Putamen (tissue), 1 donor: ENCODE results near the gene LRRC75B.
A peak's percentile ranks its signal among the peaks of the same experiment; 100 is the strongest.

Source experiments
- DNase-seq: peaks from one replicate; pipeline ENCODE4 v3.0.0-alpha.2; 2016; ENCODE audit warnings: low spot score

The LRRC75B gene

GRCh38 chr22:24585461-24585860 is 7.4 kb downstream of the LRRC75B start:
- DNase-seq, result no peak

DNA sequence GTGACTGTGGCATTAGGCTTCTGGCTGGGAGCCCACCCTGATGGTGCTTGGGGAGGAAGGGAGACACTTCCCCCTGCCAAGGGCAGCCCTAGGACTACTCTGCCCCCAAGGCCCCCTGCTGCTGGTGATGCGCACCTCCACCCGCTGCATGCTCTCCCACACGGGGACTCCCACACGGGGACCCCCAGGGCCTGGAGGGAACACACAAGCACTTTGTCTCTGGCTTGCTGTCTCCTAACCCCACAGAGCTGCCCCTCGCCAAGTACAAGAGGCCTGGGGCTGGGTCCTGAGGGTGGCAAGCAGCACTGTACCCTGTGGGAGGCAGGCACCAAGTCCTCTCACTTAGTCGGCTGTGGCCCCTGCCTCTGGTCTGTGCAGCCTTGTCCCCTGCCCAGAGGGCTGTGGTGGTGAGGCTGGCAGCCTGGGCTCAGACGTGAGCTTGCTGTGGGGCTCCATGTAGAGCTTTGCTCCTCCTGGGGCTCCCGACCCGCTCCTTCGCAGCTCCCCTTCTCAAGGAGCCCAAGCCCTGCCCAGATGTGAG is 7.9 kb downstream of the LRRC75B start:
- DNase-seq, result no peak

DNA sequence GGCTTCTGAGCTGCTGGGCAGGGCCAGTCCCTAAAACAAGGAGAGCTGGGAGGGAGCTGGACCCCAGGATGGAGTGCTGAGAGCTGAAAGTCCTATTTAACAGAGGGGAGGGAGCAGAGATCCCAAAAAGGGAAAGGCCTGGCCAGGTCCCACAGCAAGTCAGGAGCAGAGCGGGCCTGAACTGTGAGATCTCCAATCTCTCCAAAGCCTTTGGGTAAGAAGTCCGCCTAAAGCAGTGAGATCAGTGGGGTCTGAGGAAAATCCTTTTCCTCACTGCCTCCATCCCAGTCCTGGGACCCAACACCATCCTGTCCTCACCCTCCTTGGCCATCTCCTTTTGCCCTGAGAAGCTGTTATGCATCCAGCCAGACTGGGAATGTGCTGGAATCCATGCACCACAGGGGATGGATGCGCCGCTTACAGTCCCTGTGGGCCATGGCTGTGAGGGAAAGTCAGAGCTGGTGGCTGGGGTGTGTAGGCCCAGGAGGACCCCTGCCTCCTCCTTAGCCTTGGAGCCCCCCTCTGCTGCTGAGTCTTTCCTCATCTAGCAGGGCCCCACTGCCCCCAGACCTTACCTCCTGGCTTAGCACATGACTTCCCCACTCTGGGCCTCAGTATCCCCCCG is 8.6 kb downstream of the LRRC75B start:
- DNase-seq, result no peak

DNA sequence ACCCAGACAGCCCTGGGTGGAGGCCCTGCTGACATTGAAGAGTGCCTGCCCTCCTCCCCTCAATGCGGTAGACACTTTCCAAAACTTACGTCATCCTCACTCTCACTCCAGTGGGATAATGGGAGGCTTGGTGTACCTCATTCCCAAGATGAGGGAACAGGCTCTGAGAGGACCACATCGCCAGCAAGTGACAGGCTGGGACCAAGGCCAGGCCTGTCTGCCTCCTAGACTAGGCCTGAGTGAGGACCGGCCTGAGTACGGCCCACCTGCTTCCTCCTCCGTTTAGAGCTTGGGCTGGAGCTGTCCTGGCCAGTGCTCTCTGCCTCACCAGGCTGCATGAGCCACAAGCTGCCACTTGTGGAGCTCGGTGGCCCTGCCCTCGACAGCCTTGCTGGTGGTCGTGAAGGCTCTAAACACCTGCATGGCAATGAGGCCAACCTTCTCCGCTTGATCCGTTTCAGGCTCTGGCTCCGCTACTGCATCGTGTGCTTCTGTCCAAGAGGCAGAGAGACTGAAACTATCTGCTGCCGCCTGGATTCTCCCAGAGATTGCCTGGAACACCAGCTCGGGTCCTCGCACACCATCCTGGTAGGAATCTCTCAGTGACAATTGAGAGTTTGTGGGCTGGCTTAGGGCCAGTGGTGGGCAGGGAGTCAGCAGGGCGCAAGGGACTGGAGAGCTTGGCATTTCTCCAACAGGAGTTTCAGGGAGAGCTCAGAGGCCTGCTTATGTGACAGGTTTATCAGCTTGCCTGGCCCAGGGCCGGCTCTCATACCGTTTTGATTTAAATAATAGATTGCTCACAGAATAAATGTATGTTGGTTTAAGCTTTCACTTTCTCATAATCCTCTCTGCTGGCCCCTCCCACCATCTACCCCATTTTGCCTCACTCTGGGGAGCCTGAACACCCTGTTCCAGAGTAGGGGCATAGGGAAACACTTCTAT is 9.4 kb downstream of the LRRC75B start:
- no peak for DNase-seq

DNA sequence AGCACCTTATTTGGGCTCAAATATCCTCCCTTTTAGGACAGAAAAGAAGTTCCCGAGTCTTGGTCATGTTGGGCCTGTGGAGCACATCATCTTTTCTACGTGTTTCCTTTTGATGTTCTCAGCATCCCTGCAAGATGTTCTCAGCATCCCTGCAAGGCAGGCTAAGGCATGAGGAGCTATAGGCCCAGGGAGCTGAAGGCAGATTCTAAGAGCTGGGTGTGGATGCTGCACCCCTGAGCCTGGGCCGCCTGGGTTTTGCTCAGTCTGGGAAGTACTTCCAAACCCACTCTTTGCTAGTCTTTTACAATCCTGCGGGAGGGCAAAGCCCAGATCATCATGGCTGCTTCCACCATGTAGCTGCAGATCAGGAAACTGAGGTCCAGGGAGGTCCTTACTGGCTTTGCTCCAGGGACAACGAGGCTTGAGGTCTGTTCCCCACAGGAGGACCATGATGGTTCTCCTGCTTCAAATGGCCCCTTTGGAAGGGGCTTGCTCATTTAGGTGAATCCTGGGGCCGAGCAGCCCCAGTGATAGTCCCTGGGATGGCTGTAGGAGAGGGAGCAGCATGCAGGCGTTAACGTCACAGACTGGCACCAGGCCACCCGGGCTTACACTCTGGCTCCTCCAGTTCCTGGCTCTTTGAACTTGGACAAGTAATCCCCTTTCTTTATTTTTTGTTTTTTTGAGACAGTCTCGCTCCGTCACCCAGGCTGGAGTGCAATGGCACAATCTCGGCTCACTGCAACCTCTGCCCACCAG is 10.6 kb downstream of the LRRC75B start:
- DNase-seq, result no peak

DNA sequence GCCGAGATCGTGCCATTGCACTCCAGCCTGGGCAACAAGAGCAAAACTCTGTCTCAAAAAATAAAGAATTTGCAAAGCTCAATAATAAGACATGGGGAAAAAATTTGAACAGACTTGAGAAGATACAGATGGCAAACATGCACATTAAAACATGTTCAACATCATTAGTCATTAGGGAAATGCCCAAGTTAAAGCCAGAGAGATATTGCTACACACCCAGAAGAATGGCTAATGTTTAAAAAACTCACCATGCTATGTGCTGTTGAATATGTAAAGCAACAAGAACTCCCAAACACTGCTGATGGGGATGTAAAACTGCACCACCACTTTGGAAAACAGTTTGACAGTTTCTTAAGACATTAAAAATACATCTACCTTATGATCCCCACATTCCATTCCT is 12.6 kb downstream of the LRRC75B start:
- DNase-seq, result no peak

GRCh38 chr22:24579258-24579601 is 13.6 kb downstream of the LRRC75B start:
- no peak for DNase-seq

DNA sequence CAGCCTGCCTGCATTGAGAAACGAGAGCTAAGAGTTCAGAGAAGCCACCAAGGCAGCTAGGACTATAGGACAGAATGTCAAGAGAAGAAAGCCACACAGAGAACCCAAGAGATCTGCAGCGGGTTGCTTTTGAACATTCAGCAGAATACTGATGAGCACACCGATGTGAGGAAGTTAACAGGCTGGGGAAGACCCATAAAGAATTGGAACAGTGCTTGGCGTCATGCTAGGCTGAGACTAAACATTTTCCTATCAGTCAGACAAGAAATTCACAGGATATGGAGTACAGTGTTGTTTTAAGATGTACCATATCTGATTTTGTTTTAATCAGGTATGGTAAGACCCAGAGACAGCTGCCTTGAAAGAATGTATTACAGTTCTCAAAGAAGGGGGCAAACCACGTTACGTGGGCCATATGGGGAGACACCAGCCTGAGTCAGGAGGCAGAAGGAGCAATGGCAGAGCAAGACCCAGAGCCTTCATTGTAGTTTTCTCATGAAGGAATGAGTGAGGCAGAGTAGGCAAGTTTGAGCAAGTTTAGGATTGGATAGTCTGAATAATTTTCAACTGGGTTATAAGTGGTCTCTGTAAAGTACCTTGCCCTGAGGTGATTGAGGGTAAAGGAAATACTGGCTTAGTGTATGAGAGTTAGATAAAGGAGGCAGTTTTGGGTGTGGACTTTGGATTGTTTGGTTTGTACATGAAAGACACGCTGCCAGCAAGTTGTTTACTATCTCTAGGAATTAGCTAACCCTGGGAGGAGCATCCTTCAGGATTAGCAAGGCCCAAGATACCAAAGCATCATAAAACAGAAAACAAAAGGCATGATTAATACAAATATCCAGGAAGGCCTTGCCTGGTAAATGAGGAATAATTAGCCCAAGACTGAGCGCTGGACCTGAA is 14.3 kb downstream of the LRRC75B start:
- DNase-seq, result no peak

DNA sequence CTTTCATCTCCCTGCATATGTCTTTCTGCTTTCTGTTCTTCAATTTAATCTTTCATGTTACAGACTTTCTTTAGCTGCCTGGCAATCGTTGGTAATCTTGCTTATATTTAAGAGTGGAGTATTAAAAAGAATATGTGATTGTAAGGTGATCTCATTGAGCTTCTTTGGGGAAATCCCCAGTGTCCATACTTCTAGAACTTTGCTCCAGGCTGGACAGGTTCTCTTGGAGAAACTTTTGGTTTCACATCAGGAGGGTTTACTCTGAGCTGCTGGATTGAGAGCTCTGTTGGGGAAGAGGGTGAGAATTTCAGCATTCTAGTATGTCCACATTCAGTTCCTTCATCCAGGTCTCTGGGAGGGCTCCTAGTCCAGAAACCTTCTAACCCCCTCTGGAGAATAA is 16.1 kb downstream of the LRRC75B start:
- no peak for DNase-seq

GRCh38 chr22:24571266-24571665 is 21.6 kb downstream of the LRRC75B start:
- DNase-seq, result no peak

DNA sequence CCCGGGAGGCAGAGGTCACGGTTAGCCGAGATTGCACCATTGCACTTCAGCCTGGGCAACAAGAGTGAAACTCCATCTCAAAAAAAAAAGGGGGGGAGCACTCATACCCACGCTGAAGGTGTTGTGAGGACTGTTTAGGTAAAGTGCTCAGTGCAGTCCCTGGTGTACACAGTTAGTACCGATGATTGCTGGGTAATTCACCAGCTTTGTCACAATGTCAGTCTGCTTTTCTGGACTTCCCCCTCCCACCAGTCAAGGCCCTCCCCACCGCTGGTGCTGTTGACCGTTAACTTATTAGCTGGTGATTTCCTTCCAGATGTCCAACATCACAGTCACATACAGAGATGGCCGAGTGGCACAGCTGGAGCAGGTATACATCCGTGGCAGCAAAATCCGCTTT is 25.2 kb downstream of the LRRC75B start:
- DNase-seq, result no peak

- DNase-seq, result no peak
Observed at GRCh38 chr22:24566899-24567511, 25.9 kb downstream of the LRRC75B start.

DNA sequence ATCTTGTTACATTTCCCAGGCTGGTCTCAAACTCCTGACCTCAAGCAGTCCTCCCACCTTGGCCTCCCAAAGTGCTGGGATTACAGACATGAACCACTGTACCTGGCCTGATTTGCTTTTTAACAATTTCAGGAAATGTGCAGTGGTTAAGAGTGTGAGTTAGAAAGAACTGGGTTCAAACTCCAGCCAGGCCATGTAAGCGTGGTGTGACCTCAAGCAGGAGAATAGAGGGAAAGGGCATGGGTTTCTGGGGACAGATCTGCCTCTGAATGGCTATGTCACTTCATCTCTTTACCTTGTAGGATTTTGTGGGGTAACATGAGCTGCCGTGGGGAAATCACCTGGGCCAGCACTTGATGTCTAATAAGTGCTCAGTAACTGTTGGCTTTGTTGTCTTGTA is 27.8 kb downstream of the LRRC75B start:
- DNase-seq, result no peak

DNA sequence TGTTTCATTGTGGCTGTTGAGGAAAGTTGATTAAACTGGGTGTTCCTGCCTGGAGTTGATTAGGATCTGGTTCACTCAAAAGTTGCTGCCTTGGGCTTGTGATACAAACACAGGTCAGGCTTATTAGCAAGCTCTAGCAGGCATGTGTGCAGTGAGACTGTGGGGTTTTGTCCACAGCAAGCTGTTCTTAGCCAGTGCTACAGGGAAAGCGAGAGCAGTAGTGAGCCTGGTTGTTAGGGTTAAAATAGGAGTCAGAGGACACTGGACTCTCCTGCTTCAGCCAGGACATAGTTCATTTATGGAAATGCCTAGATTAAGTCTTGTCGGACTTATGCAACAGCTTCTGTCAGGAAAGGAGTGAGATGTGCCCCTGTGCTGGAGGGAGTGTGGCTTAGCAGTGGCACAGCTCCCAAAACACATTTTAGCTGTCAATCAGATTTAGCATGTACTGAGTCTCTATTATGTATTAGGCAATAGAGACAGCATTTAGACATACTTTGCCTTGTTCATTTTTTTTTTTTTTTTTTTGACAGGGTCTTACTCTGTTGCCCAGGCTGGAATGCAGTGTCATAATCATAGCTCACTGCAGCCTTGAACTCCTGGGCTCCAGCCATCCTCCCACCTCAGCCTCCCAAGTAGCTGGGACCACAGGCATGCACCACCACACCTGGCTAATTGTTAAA is 28.4 kb downstream of the LRRC75B start:
- no peak for DNase-seq

DNA sequence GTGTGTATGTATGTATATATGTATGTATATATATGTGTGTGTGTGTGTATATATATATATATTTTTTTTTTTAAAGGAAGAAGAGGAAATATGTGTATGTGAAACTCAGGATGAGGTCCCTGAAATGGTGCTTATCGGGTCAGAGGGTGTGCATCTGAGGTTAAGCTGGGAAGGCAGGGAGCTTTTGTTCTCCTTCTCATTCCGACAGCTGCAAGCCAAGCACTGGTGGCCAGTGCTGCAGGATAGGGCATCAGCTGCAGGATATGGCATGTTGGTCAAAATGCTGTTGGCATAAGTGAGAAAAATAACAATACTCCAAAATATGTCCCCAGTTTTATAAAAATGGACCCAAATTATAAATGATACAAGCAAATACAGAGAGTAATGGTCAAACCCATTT is 29.6 kb downstream of the LRRC75B start:
- DNase-seq, result no peak

GRCh38 chr22:24559471-24559870 is 33.4 kb downstream of the LRRC75B start:
- DNase-seq, result no peak

GRCh38 chr22:24555165-24556039 is 37.5 kb downstream of the LRRC75B start, which contains the start of gene SNRPD3:
Gene SNRPD3 (plus strand): TSS chr22:24555999. CDS start chr22:24557675, 1,676 bp downstream.
- DNase-seq, result peak; percentile 99

GRCh38 chr22:24554313-24555164 is 38.3 kb downstream of the LRRC75B start, which contains the start of gene GUCD1:
Gene GUCD1 (minus strand): TSS chr22:24555138. CDS start chr22:24554991, 147 bp downstream.
- DNase-seq, result no peak
